Mammary epithelial cell (primary cell): ENCODE measurements around the gene MED15.

Experiments used
- CTCF ChIP-seq, 2 donors: IDR thresholded peaks in 1 of 2; conservative IDR thresholded peaks in 1 of 2; 2 replicates each; pipeline ENCODE4 v1.5.1; 2011 to 2012; ENCODE audit warnings: inconsistent platforms in 2 of 2, low read length in 2 of 2, mild to moderate bottlenecking in 2 of 2, control low read depth in 1 of 2, low read depth in 1 of 2; ENCODE audit not compliant: insufficient read depth in 1 of 2; ENCODE audit errors: extremely low read depth in 1 of 2
- EZH2 ChIP-seq: IDR thresholded peaks from 2 replicates; pipeline ENCODE4 v1.6.1; 2012; ENCODE audit warnings: low read length, inconsistent platforms, borderline replicate concordance

- TF ChIP-seq CTCF (conservative IDR thresholded peaks at IDR 0.05 in 1 of 2, IDR thresholded peaks at IDR 0.05 in 1 of 2; ENCODE audit: extremely low read depth in 1 of 2, insufficient read depth in 1 of 2, low read depth in 1 of 2, low read length in 2 of 2), result no peak
- TF ChIP-seq EZH2, result no peak
Observed at GRCh38 chr22:20494978-20495860, 12.2 kb upstream of the MED15 start, which contains the start of gene KLHL22.
